COR-L47 (cell line): ENCODE measurements around the gene SP100.
"Not testable (repeated sequence)": the region's sequence is repeated elsewhere in the genome, so short reads cannot be mapped to it uniquely, and the experiment has no call there.

Source experiments
- DNase-seq: peaks from one replicate; lab custom pipeline; 2025; lab: John Stamatoyannopoulos, UW

The SP100 gene

GRCh38 chr2:230416061-230416721 lies at the start of gene SP100:
Gene SP100 (plus strand): TSS chr2:230416201. CDS start chr2:230416297, 96 bp downstream.
- DNase-seq = no peak

GRCh38 chr2:230382108-230382507 lies 33.9 kb upstream of the SP100 start:
- DNase-seq = no peak

- DNase-seq = no peak
Measured at GRCh38 chr2:230383453-230383852, 32.5 kb upstream of the SP100 start.

DNA sequence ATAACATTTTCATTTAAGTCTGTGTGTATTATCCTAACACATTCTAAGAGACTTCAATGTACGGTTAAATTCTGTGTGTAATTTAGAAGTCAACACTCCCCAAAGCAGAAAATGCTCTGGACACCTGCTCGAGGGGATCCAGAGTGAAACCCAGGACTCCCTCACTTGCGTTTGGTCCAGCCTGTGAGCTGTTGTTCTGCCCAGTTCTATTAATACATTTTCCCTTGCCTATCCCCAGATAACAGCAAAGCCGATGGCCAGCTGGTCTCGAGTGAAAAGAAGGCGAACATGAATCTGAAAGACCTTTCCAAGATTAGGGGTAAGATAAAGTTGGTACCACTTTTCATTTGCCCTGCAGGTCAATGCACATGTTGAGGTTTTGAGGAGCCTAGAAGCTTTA lies 31.0 kb upstream of the SP100 start:
- DNase-seq = no peak

GRCh38 chr2:230394301-230394700 lies 21.7 kb upstream of the SP100 start:
- no peak for DNase-seq

- not testable (repeated sequence) for DNase-seq
Measured at GRCh38 chr2:230398698-230399097, 17.3 kb upstream of the SP100 start.

- no peak for DNase-seq
Measured at GRCh38 chr2:230400041-230400440, 16.0 kb upstream of the SP100 start.

- no peak for DNase-seq
Measured at GRCh38 chr2:230400454-230400853, 15.5 kb upstream of the SP100 start.

DNA sequence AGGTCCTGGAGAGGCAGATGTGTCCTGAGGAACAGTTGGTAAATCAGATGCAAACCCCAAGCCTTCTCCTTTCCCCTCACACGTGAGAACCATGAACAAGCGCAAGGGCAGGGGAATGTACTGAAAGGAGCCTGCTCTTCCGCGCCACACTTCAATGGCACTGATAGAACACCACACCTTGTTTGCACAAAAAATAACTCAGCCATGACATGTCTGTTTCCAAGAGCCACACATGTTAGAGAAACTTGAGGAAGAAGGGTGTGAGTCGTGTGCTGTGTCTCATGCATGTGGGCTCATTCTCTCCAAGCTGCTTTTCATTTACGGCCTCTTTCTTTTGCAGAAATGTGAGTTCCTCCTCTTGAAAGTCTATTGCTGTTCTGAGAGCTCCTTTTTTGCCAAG lies 15.0 kb upstream of the SP100 start:
- DNase-seq = not testable (repeated sequence)

DNA sequence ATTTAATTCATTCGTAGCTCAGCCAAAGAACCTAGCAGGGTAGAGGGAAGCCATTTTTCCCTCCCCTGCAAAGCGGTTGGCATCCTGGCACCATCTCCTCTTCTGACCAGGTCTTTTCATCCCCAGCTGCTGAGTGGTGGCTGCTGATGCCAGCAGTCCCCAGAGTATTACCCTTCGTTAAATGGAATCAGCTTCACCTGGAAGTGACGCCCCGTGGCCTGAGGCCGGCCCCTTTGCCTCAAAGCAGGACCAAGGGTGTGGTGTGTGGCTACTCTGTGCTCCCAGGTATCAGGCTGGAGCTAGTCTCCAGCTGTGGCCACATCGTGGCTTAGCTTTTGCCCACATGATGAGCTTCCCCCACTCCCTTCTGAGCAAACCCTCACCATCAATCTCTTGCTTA lies 12.3 kb upstream of the SP100 start:
- DNase-seq = no peak

GRCh38 chr2:230405824-230406223 lies 10.2 kb upstream of the SP100 start:
- no peak for DNase-seq

GRCh38 chr2:230408244-230408842 lies 7.7 kb upstream of the SP100 start:
- DNase-seq = no peak

GRCh38 chr2:230409316-230409715 lies 6.7 kb upstream of the SP100 start:
- not testable (repeated sequence) for DNase-seq

- DNase-seq = no peak
Measured at GRCh38 chr2:230410263-230410662, 5.7 kb upstream of the SP100 start.

DNA sequence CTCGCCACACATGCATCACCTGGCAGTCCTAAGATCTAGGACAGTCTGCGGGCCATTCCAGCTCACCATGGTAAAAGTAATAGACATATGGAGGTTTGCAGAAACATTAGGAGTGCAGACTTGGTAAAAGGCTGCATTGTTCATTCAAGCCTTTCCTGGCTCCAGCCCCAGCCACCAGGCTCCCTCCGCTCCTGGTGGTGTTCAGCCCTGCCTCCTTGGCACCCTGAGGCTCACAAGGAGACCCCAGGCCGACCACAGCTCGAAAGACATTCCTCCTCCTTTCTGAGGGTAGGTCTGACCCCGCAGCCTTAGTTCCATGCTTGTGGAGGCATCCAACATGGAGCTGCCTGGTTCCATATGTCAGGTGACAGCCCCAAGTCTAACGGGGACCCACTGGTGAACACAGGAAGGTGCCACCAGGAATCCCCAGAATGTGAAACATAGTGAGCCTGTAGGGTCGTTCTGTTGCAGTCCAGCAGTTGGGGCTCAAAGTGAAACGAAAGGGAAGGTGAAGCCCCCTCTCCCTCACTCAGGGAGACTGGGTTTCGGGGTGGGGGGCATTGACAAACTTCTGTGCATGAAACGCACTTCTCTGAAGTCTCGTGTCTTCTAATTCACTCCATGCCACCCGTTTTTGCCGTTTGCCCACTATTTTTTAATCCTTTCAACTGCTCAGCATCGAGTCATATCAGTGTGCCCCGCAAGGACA lies 5.0 kb upstream of the SP100 start:
- no peak for DNase-seq

DNA sequence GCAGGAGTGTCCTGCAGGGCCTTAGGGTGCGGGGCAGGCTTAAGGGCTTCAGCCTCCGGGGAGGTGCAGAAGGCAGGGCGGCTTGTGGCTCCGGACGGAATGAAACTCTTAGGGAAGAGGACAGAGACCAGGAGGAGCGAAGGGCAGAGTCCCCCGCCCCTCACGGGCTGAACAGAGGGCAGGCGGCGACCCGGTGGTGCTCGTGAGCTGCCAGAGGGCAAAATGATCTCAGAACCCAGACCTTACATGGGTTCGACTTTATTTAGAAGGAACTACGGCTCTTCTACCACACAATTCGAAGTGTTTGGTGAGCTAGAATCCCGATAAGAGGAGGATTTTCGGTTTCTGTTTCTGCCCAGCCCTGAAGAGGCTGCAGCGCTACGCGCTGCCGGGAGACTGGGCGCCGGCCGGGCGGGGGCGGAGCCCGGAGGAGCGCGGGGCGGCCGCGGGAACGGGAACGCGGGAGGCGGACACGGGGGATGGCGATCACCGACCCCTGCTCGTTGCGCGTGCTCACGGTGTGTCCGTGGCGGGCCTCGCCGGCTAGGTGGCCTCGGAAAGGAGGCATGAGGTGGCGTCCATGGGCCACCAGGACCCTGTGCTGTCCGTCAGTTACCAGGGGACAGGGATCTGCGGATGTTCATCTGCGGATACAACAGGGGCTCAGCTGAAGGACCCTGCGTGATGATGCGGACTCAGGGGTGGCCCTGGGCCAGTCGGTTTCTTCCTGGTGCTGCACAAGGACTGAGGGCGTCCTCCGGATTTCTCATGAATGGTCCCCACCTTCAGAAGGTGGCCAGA lies 4.2 kb upstream of the SP100 start:
- no peak for DNase-seq

GRCh38 chr2:230412371-230412711 lies 3.7 kb upstream of the SP100 start:
- no peak for DNase-seq

- no peak for DNase-seq
Measured at GRCh38 chr2:230412846-230413245, 3.2 kb upstream of the SP100 start.

- DNase-seq = no peak
Measured at GRCh38 chr2:230413479-230413878, 2.5 kb upstream of the SP100 start.

- no peak for DNase-seq
Measured at GRCh38 chr2:230414302-230414701, 1.7 kb upstream of the SP100 start.

GRCh38 chr2:230417436-230417835 lies 1.4 kb downstream of the SP100 start:
- DNase-seq = no peak

DNA sequence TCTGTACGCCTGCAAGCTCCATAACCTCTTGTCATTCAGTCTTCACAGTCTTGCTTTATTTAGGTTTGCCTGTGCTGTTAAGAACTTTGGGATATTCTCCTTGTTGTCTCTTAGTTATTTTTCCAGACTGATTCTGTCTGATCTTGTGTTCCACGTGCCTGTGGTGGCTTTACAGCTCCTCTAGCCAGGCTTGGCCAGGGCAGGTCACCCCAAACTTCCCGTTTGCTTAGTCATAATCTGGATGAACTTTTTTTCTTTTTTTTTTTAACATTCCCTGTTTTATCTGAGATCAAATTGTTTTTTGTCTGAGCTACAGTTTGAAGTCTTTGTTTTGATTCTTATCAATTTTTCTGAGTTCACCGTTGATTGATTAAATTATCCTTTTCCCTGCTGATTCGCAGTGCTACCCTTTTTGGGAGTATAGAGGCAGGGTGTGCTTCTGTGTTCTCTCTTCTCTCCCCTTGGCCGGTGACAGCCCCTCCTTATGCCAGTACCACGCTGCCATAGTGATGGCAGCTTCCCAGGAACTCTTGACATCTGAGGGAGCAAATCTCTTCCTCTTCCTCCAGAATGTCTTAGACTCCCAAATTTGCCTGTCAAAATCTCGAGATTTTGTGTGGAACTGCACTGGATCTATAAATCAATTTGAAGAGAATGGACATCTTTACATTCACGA lies 2.5 kb downstream of the SP100 start:
- no peak for DNase-seq
